Stimulated activated CD4-positive, alpha-beta T cell treated with anti-CD3 and anti-CD28 coated beads, Interleukin-2, amount 100 ng/mL, for 48 hours (primary cell): ENCODE results near the gene RPH3AL.
"Not testable (repeated sequence)": the region's sequence is repeated elsewhere in the genome, so short reads cannot be mapped to it uniquely, and the experiment has no call there.

Source experiments
- DNase-seq, 2 donors: peaks; one replicate each; pipeline ENCODE4 v3.0.0-alpha.2; 2020

The RPH3AL gene

DNA sequence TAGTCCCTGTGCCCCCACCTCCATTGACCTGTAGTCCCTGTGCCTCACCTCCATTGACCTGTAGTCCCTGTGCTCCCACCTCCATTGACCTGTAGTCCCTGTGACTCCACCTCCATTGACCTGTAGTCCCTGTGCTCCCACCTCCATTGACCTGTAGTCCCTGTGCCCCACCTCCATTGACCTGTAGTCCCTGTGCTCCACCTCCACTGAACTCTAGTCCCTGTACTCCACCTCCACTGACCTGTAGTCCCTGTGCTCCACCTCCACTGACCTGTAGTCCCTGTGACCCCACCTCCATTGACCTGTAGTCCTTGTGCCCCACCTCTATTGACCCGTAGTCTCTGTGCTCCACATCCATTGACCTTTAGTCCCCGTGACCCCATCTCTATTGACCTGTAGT lies 37.2 kb downstream of the RPH3AL start:
- DNase-seq: not testable (repeated sequence)

DNA sequence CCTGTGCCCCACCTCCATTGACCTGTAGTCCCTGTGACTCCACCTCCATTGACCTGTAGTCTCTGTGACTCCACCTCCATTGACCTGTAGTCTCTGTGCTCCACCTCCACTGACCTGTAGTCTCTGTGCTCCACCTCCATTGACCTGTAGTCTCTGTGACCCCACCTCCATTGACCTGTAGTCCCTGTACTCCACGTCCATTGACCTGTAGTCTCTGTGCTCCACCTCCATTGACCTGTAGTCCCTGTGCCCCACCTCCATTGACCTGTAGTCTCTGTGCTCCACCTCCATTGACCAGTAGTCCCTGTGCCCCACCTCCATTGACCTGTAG lies 38.0 kb downstream of the RPH3AL start:
- DNase-seq: not testable (repeated sequence)

GRCh38 chr17:313911-314613 lies 38.5 kb downstream of the RPH3AL start:
- DNase-seq: no peak

DNA sequence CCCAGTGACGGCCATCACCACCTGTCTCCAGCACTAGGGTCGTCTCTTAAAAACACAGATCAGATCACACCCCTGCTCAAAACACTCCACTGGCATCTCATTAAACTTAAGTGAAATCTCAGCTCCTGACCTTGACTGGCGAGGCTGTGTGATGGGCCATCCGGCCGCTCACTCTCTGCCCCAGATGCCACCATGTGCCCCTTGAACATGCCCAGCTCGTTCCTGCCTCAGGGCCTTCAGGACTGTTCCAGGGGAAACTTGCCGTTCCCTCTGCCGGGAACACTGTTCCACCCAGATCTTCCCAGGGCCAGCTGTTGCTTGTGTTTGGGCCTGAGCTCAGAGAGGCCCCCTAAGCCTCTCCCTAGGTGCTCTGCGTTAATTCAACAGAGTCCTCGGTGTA lies 39.4 kb downstream of the RPH3AL start:
- no peak for DNase-seq

DNA sequence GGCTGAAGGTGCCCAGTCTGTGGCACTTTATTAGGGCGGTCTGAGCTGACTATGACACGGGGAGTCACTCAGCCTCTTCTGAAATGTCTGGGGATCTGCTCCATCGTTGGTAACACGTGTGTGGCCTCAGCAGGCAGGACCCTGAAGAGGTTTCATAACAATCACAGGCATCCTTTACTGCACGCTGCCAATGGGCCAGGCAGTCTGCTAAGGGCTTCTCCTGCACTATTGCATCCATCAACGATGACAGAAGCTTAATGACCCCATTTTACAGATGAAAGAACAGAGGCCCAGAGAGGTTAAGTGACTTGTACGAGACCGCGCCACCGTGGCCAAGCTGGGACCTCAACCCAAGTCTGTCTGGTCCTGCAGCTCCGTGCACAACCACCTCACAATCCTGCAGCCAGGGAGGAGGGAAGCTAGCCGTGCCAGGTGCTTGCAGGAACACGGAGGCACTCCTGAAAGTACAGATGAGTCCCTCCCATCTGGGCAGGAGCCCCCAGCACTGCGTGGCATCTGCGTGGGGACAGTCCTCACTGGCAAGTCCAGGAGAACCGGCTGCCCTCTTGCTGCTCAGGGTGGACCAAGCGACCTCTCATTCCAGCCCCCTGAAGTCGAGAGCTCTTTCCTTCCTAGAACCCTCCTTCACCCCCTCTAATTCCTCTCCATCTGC lies 40.0 kb downstream of the RPH3AL start:
- no peak for DNase-seq

DNA sequence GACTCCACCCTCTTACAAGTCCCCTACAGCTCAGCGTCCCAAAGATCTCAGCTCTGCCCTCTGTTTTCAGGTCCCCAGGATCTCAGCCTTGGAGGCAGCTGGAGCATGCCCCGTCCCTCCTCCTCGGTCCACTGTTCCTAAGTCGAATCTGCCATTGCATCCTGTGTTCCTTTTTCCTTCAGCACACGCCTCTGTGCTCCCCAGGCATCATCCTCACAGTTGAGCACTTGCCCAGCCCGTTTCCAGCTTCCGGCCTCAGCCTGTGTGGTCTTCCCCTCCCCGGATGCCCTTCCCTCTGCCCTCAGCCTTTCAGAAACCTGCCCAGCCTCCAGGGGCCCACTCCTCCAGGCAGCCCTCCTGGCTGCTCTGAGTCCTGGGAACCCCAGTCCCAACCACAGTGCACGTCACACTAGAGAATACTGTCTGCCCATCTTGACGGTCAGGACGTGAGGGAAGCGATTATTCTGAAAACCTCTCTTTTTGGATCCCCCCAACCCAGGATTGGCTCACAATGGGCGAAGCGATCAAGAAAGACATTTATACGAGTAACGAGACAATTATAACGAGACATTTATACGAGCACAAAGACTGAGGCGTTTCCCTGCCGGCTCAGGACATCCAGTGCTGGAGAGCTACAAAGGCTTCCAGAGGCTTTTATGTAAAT lies 41.4 kb downstream of the RPH3AL start:
- DNase-seq: no peak

DNA sequence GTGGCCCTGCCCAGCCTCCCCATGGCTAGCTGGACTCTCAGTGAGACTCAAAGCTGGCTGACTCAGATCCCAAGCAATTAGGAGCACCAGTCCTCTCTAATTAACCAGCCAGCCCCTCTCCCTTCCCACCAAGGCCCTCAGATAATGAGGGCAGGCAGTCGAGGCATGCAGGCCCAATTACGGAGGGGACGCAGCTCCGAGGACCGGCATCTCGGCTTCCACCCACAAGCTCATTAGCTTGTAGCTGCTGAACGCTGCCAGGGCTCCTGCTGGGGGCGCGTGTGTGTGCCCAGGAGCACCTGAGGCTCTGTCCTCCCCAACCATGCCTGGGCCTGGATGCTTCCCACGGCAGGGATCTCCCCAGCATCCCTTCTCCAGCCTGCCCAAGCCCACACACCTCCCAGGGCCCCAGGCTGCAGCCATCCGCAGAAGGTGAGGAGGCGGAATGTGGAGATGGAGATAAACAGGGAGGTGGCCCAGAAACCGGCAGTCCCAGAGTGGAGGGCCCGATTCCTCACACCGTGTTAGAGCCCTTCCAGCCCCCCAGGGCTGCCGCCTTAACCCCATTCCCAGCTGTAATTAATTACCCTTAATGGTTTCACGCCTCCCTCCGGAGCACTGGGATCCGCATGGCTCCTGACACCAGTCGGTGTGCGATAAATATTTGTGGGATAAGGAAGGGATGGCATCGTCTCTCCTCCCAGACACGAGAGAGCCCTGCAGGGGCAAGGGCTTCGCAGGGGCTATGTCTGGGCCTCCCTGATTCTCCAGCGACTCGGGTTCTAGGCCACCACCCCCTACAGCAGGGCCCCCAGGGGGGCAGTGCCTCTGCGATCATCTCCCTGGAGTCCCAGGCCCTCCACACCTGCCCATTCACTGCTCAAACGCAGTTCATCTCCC lies 42.2 kb downstream of the RPH3AL start:
- DNase-seq: no peak

DNA sequence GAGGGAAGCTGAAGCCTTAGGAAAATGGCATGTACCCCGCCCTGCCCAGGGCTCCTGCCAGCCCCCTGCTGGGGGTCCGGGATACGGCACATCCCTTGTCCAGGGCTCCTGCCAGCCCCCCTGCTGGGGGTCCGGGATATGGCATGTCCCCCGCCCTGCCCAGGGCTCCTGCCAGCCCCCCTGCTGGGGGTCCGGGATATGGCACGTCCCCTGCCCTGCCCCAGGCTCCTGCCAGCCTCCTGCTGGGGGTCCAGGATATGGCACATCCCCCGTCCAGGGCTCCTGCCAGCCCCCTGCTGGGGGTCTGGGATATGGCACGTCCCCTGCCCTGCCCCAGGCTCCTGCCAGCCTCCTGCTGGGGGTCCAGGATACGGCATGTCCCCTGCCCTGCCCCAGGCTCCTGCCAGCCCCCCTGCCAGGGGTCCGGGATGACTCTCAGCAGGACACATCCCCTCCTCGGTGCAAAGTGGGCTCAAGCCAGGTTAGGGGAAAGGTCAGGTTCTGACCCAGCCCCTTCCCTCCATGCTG lies 43.2 kb downstream of the RPH3AL start:
- DNase-seq: peak in 1 of 2 donors; percentile 2

GRCh38 chr17:307741-308507 lies 44.7 kb downstream of the RPH3AL start:
- no peak for DNase-seq

DNA sequence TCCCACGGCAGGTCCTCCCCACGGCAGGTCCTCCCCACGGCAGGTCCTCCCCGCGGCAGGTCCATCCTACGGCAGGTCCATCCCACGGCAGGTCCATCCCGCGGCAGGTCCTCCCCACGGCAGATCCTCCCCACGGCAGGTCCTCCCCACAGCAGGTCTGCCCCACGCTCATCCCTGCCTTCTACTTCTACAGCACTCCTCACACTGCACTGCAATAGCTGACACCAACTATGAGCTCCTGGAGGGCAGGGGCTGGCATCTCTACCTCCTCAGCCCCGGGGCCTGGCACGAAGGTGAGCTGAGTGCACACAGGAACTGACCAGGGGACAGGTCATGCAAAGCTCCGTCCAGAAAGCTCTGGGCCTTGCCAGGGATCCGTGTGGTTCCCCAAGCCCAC lies 45.3 kb downstream of the RPH3AL start:
- DNase-seq: no peak

- DNase-seq: no peak
These were observed 45.9 kb downstream of the RPH3AL start for GRCh38 chr17:306536-307294.

- no peak for DNase-seq
These were observed 46.5 kb downstream of the RPH3AL start for GRCh38 chr17:306116-306515.

- DNase-seq: no peak
These were observed 47.3 kb downstream of the RPH3AL start for GRCh38 chr17:305090-305976.

- DNase-seq: no peak
These were observed 48.1 kb downstream of the RPH3AL start for GRCh38 chr17:304461-304860.

DNA sequence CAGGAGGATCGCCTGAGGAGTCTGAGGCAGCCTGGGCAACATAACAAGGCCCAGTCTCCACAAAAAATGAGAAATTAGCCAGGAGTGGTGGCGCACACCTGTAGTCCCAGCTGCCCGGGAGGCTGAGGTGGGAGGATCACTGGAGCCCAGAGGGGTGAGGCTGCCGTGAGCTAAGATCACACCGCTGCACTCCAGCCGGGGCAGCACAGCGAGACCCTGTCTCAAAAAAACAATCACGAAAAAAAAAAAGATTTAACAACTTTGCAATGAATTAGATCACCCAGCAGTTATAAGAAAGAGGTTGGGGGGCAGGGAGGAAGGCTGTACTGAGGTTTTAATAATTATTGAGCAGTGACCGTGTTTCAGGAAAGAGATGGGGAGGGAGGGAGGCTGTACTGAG lies 49.4 kb downstream of the RPH3AL start:
- DNase-seq: no peak

- no peak for DNase-seq
These were observed 50.3 kb downstream of the RPH3AL start for GRCh38 chr17:302300-302698.

DNA sequence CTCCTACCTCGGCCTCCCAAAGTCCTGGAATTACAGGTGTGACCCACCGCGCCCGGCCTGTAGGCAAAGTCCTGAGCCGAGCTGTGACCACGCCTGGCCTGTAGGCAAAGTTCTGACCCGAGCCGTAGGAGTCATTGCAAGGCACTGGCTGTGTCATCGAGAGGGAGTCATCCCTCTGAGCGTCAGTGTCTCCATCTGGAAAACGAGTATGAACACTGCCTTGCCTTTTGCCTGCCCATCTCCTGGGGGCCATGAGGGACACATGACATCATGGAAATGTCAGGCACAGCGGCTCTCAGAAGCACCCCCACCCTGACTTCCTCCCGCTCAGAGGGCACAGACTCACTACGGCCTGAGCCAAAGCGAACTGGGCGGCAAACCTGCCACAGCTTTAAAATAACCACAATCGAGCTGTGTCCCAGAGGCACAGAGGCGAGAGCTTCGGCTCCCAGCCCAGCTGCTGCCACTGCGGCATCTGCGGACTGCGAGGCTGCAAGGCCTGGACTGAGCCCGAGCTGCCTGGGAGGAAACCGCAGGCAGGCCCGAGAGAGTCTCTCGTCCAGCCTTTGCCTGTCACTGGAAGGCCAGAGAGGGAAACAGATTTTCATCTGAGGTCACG lies 50.8 kb downstream of the RPH3AL start:
- DNase-seq: no peak

DNA sequence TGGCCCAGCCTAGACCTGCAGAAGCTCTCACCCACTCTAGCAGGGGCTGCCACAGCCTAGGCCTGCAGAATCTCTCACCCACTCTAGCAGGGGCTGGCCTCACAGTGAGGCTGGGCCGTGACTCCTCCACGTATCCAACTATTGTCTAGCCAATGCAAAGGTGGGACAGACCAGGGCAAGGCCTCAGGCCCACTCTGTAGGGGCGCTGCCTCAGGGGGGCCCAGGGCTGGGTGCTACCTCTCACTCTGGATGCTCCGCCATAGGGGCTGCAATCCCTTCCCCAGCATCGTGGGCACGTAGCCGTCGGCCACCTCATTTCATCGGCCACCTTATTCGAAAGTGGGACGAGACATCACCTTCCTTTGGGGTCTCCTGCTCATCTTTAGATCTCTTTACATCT lies 51.7 kb downstream of the RPH3AL start:
- DNase-seq: no peak

DNA sequence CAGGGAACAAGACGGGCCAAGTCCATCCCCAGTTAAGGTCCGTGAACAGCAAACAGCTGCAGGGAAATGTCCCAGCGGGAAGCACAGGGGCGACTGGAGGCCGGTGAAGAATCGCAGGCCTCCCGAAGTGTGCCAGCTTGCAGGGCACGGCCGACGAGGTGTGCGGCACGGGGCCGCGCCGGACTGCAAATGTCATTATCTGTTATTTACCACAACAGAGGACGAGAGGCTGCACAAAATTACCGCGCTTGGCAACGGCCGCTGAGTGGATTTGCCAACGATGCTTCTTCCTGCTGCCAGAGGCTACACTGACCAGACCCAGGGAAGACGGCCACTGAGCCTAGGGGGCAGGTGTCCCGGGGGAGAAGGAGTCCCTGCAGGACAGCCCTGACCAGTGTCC lies 53.1 kb downstream of the RPH3AL start:
- no peak for DNase-seq
